ENCODE data around the gene ARRDC3.
"Not testable (repeated sequence)": the region's sequence is repeated elsewhere in the genome, so short reads cannot be mapped to it uniquely, and the experiment has no call there.

ARRDC3 gene

GRCh38 chr5:91359962-91360609, 23.0 kb downstream of the ARRDC3 start:
- DNase-seq, result no peak

DNA sequence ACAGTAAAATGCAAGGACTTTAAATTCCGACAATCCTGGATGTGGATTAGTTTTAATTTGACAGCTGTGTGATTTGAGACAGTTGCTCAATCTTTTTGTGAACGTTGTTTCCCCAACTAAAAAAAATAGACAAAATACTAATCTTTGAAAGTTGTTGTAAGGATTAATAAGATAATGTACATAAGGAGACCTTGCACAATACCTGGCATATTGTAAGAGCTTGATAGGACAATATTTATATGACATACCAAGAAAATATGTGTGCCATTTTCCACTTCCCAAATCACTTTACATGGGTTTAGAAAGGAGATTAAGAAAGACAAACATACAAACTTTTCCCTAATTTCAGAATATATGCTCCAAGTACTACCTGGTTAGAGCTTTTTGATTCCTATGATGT, 25.3 kb downstream of the ARRDC3 start:
- DNase-seq, result no peak

GRCh38 chr5:91357012-91357634, 26.0 kb downstream of the ARRDC3 start:
- DNase-seq, result no peak

GRCh38 chr5:91354867-91355266, 28.2 kb downstream of the ARRDC3 start:
- DNase-seq, result not testable (repeated sequence)

DNA sequence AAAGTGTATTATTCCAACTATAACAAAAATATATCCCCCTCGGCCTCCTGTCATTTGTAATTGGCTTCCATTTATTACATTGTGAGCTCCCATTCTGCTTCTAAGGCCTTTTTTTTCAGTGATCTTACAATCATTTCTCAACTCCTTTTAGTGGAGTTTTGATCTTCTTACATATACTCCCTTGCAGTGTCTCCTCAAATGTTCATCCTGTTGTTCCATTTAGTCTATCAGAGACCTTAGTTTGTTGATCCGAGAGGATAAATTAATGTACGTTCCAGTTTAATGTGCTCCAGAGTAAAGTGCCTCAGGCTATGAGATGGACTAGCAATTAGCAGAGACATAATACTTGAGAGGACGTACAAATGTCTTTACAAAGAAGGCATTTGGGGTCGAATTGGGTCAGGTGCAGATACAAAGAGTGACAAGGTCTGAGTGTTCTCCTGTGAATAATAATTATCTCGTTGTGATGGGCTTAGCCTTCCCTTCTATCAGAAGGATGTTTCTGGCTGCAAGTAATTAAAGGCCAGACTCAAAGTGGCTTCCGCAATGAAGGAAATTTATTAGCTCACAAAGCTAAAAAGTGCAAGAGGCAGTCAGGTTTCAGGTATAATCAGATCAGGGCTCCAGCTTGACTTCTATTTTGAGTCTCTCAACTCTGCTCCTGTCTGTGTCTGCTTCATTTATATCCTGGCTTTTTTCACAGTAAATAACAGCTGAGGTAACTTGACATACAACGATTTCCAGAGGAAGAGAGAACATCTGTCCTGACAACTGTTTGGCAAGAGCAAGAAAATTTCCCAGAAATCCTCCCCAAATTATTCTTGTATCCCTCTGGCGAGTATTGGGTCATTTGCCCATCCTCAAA, 30.1 kb downstream of the ARRDC3 start:
- no peak for DNase-seq

GRCh38 chr5:91345461-91345860, 37.7 kb downstream of the ARRDC3 start:
- no peak for DNase-seq

- not testable (repeated sequence) for DNase-seq
Observed at GRCh38 chr5:91344661-91345200, 38.4 kb downstream of the ARRDC3 start.

DNA sequence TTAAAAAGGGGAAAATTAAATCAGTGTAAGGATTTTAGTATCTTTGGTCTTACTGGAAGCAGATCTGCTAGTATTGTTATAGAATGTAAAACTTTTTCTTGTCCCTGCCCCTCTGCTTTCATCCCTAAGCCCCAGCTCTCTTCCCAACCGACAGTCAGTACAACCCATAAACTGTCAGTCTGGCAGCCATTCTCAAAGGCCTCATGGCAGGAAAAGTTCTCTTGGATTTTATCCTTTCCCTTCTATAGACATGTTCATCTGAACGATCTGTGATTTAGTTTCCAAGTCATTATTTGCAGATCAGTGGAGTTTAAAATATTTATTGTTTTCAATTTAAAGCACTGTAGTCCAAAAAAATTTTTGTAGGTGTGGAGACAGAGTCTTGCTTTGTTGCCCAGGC, 39.2 kb downstream of the ARRDC3 start:
- DNase-seq, result no peak

GRCh38 chr5:91342931-91343330, 40.2 kb downstream of the ARRDC3 start:
- DNase-seq, result not testable (repeated sequence)

DNA sequence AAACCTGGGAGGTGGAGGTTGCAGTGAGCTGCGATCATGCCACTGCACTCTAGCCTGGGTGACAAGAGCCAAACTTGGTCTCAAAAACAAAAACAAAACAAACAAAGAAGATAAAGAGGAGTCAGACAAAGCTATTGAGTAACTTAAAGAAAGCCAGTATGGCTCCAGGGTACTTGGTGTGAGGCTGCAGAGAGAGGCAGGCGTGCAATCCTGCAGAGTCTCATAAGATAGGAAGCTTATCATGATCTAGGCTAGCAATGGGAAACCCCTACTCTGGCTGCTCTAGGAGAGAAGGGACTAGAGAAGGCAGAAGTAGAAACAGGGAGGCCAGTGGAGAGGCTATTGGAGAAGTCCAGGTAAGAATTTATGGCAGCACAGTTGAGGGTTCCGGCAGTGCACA, 42.0 kb downstream of the ARRDC3 start:
- no peak for DNase-seq

DNA sequence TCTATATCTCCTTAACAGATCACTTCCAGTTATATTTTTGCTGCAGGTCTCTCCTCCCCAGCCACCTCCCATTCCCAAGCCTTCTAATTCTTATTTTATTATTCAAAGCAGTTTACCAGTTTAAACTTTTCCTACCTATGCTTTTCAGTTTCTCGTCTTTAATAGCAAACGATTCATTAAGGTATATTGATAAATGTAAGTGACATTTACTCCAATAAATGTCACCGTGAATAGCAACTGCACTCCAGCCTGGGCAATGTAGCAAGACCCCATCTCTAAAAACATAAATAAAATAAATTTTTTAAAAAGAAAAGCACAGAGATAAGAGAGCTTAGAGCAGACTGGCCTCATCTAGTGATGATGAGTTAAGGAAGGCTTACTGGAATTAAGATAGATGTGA, 42.6 kb downstream of the ARRDC3 start:
- DNase-seq, result no peak

DNA sequence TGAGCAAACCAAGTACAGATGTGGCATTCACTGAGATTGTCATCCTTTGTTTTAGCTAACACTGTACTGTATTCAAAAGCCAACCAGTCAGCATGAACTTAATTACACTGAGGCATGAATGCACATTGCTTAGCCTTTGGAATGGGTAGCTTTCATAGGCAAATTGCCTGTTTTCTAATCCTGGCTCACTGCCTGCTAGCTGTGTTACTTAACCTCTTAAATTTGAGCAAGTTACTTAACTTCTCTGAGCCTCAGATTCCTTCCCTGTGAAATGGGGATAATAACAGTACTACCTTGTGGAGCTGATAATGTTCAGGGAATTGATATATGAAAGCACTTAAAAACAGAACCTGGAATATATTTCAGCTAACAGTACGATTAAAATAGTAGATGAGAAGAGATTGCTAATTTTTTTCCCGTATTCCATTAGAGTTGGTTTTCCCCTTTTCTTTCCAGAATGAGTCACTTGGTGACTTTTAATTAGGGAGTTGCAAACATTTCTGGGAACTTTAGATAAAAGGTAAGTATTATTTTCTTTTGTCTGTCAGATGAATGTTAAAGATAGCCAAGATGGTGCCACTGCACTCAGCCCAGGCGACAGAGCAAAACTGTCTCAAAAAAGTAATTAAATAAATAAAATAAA, 43.9 kb downstream of the ARRDC3 start:
- DNase-seq, result no peak

DNA sequence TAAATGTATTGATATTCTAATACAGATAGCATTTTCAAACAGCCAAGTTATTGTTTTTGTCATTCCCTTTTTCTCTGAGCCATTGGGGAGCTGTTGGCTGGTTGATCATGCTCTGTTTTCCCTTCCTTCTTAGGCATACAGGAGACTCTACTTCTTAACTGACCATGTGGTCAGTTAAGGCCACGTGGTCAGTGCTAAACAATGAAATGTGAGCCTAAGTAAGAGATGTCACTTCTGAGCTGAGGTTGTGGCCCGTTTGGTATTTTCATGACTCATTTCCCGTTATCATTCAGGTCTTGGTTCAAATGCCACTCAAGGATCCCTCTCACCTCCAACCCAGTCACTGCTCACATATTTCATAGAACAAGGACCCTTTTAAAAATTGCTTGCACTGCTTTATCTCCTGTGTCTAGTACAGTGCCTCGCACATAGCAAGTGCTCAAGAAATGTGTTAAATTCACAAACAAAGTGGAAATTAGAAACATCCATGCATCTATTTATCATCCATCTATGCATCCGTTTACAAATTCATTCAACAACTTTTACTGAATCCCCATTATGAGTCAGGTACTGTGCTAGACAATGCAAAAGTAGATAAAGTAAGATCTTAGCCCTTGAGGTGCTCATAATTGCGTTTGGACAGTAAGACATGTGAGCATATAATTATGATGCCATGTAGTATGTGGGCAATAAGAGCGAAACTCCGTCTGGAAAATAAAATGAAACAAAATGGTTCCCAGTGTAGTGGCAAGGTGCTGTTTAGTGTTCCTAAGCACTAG, 50.7 kb downstream of the ARRDC3 start:
- DNase-seq, result no peak

- no peak for DNase-seq
Observed at GRCh38 chr5:91331705-91332104, 51.4 kb downstream of the ARRDC3 start.

- no peak for DNase-seq
Observed at GRCh38 chr5:91329283-91329682, 53.8 kb downstream of the ARRDC3 start.

DNA sequence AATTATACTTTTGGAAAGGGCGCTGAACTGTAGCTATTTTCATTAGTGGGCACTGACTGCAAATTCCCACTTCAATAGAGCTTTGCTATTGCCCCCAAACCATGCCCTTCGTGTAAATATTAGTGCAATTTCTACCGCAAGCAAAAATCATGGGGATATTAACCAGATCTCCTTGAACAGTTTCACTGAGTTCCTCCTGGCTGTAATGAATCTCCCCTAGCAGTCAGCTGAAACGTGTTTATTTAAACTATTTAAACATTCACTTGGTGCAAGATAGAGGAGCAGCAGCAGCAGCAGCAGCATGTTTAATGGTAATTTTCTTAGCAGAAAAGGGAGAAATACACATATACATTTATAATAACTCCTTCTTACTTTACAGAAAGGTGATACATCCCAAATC, 54.4 kb downstream of the ARRDC3 start:
- DNase-seq, result no peak

- not testable (repeated sequence) for DNase-seq
Observed at GRCh38 chr5:91322981-91323380, 60.1 kb downstream of the ARRDC3 start.

- no peak for DNase-seq
Observed at GRCh38 chr5:91319667-91320066, 63.5 kb downstream of the ARRDC3 start.

DNA sequence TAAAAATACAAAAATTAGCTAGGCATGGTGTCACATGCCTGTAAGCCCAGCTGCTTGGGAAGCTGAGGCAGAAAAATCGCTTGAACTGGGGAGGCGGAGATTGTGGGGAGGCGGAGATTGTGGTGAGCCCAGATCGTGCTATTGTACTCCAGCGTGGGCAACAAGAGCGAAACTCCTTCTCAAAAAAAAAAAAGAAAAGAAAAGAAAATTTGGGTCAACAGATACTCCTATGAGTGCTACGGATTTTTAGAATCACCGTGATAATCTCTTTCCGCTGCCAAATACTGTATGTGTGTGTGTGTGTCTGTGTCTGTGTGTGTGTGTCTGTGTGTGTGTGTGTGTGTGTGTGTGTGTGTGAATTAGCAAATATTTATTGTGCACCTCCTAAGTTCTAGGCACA, 64.4 kb downstream of the ARRDC3 start:
- no peak for DNase-seq
